Thoracic aorta (tissue), 2 donors: Measurements from ENCODE around the gene TMEM108. TPM values are rescaled to one million over a fixed set of nuclear protein-coding genes. Genes with fewer than 3 reads are reported as not detected.

Experiments
- ATAC-seq: fragments of 150-250 bp; one replicate; pipeline ENCODE4 v1.8.0; 2017; ENCODE audit warnings: low read depth; ENCODE audit not compliant: insufficient number of reproducible peaks, low FRiP score
- DNase-seq: peaks from one replicate; pipeline ENCODE4 v3.0.0-alpha.2; 2020; ENCODE audit warnings: low spot score
- H3K27ac ChIP-seq, 2 donors: fragments of 200-600 bp; sonication (generic); 1 replicate in 1 of 2; 2 replicates in 1 of 2; pipeline ENCODE4 v1.5.1; 2016; ENCODE audit warnings: mild to moderate bottlenecking in 2 of 2, moderate library complexity in 2 of 2
- H3K27me3 ChIP-seq: fragments of 200-600 bp; sonication (generic); replicated peaks from 2 replicates; pipeline ENCODE4 v1.6.0; 2016; ENCODE audit warnings: mild to moderate bottlenecking; ENCODE audit not compliant: insufficient read depth
- H3K36me3 ChIP-seq: fragments of 200-600 bp; sonication (generic); one replicate; pipeline ENCODE4 v1.5.1; 2016
- H3K4me1 ChIP-seq, 2 donors: fragments of 200-600 bp; sonication (generic); 1 replicate in 1 of 2; 2 replicates in 1 of 2; pipeline versions ENCODE4 v1.5.1 to v1.6.0; 2016; ENCODE audit warnings: low read depth in 2 of 2, mild to moderate bottlenecking in 1 of 2; ENCODE audit not compliant: control insufficient read depth in 1 of 2
- H3K4me3 ChIP-seq: fragments of 200-600 bp; sonication (generic); 2 replicates; pipeline ENCODE4 v1.5.1; 2016; ENCODE audit warnings: mild to moderate bottlenecking
- H3K9me3 ChIP-seq: fragments of 200-600 bp; sonication (generic); 2 replicates; pipeline ENCODE4 v1.5.1; 2016
- total RNA-seq, 2 donors: library from RNA; depleted of rRNA; stranded (reverse); fragments of >200 nt; gene quantifications; one replicate each; pipeline versions ENCODE4 v1.1.0 to v1.2.3, GENCODE V29; 2016
- TF ChIP-seq, protein P1 (sequence below): fragments of 200-600 bp; sonication (generic); IDR thresholded peaks from one replicate; pipeline ENCODE4 v1.5.1; 2019; ENCODE audit warnings: antibody characterized with exemption

The TMEM108 gene
- total RNA-seq, 2 donors from 2014 or later: 0.28 to 0.41 TPM

DNA sequence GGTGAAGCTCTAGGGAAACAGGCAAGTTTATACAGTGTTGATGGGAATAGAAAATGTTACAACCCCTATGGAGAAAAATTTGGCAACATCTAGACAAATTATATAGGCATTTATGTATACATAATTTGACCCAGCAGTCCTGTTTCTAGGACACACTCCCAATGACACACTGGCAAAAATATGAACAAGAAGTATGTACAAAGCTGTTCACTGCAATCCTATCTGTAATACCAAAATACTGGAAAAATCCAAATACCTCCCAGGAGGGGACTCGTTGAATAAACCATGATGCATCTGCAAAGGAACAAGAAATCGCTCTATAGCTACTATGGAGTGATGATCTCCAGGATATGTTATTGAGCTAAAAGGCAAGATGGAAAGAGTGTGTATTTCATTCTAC, 370.2 kb downstream of the TMEM108 start:
- TF ChIP-seq, protein P1, sequence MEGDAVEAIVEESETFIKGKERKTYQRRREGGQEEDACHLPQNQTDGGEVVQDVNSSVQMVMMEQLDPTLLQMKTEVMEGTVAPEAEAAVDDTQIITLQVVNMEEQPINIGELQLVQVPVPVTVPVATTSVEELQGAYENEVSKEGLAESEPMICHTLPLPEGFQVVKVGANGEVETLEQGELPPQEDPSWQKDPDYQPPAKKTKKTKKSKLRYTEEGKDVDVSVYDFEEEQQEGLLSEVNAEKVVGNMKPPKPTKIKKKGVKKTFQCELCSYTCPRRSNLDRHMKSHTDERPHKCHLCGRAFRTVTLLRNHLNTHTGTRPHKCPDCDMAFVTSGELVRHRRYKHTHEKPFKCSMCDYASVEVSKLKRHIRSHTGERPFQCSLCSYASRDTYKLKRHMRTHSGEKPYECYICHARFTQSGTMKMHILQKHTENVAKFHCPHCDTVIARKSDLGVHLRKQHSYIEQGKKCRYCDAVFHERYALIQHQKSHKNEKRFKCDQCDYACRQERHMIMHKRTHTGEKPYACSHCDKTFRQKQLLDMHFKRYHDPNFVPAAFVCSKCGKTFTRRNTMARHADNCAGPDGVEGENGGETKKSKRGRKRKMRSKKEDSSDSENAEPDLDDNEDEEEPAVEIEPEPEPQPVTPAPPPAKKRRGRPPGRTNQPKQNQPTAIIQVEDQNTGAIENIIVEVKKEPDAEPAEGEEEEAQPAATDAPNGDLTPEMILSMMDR: no peak
- no peaks in the 10 kb centered on the region for H3K36me3 ChIP-seq

DNA sequence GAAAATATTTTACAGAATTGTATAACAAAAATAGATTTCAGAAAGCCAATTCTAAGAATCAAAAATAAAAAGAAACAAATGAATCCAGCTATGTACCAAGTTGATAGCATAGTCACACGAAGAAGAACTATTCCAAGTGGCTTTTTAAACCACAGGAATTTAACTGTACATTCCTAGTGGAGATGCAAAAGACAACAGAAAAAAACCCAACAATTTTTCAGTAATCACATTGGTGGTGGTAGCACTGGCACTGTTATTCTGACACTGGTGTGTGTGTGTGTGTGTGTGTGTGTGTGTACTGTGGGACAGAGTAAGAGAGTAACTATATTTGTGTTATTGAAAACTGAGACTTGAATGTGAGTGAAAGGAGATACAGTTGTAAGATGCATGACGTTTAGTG, 370.8 kb downstream of the TMEM108 start:
- Histone ChIP-seq H3K27ac (no peak overlapping the region), H3K4me3 (no peak overlapping the region), H3K36me3 (no peaks in the 10 kb centered on the region), H3K9me3 (no peaks in the 10 kb centered on the region), H3K27me3 (no peaks in the 10 kb centered on the region), H3K4me1 (peaks cover 0 to 12% of the 10 kb centered on the region in 2 donors)
- TF ChIP-seq, protein P1: no peak
- ATAC-seq (no peak), DNase-seq (no peak)

More for the DNA sequence above, 370.2 kb downstream of the TMEM108 start:
- ATAC-seq: no peak
- no peak overlapping the region for H3K27ac ChIP-seq
- no peak for DNase-seq
- no peaks in the 10 kb centered on the region for H3K27me3 ChIP-seq
- no peaks in the 10 kb centered on the region for H3K9me3 ChIP-seq
- peaks cover 0 to 8% of the 10 kb centered on the region in 2 donors for H3K4me1 ChIP-seq
- H3K4me3 ChIP-seq: no peak overlapping the region

DNA sequence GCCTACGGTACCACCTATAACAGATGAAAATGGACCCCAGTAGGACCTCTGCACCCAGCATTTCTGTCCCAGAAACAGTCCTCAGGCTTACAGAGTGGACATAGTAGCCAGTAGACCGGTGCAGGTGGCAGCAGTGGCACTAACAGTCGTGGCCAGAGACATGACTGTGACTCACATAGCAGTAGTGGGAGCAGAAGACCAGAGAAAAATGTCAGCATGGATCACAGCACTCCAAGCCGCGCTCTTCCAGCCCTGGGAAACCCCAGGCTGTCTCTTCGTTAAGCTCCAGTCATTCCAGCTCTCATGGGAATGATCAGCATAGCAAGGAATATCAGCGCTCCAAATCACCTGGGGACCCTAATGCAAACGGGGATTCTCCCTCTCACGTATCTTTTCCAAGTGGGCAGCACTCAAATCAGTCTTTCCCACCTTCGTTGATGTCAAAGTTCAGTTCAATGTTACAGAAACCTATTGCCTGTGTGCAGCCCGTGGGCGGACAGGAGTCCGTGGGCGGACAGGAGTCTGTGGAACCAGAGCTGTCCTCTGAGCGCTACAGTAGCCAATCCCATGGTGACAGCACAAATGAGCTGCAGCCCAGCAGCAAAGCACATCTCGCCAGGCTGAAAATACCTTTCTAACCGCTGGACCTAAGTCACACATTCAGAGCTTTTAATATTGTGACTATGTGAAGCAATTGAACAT, 372.2 kb downstream of the TMEM108 start:
- ATAC-seq: no peak
- no peaks in the 10 kb centered on the region for H3K9me3 ChIP-seq
- no peak overlapping the region for H3K4me3 ChIP-seq
- H3K27me3 ChIP-seq: no peaks in the 10 kb centered on the region
- peaks cover 0 to 12% of the 10 kb centered on the region in 2 donors for H3K4me1 ChIP-seq
- no peak overlapping the region for H3K27ac ChIP-seq
- DNase-seq: no peak
- TF ChIP-seq, protein P1: no peak
- H3K36me3 ChIP-seq: no peaks in the 10 kb centered on the region

DNA sequence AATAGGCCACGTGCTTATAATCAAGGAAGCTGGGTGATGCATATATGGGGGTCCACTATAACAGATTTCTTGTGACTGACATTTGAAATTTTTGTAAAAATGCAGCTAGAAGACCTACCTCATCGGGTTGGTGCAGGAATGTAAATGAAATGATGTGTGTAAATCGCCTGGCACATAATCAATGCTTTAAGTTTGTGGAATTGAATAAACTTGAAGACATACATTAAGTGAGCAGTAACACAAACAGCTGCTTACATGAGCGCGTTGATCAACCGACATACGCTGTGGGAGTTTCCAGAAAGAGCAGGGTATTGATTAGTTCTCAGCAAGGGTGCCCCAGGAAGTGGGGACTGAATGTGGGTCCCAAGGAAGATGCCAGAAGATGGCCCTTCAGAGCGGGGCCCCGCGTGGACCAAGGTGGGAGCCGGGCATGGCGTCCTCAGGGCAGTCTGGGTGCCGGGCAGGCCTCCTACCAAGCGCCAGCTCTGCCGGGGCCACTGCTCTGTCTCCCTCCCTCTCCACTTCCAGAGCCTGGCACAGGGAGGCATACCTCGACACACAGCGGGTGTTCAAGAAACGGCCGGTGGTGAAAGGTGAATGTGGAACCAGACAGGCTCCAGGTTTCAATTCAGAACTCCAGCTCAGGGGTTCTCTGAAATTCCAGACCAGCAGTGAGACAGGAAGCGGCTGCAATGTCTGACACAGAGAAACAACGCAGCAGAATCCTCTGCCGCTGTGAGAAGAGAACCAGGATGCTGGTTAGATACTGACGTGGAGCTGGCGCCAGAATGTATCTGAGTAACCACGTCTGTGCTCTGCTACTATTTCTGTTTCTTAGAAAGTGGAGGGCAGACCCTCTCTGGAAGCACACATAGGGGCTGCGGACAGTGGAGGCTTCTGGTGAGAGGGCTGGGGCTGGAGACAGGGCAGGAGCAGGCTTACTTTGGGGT, 374.3 kb downstream of the TMEM108 start:
- Histone ChIP-seq H3K4me3 (no peak overlapping the region), H3K27ac (no peak overlapping the region), H3K9me3 (no peaks in the 10 kb centered on the region), H3K4me1 (peaks cover 0 to 12% of the 10 kb centered on the region in 2 donors), H3K27me3 (no peaks in the 10 kb centered on the region), H3K36me3 (no peaks in the 10 kb centered on the region)
- ATAC-seq (no peak), DNase-seq (no peak)
- TF ChIP-seq, protein P1: no peak
